ENCODE data around the gene TMCC1.

- TF ChIP-seq POLR2A (IDR thresholded peaks at IDR 0.05) (no peak), CTCF (IDR thresholded peaks at IDR 0.05) (no peak)
These were observed 98.1 kb downstream of the TMCC1 start for GRCh38 chr3:129795186-129796010.

Data from thyroid gland (tissue), 4 donors.